SK-N-SH (cell line): ENCODE results near the gene CSHL1.

Source experiments
- CTCF ChIP-seq: fragments of 200-600 bp; sonication (generic); IDR thresholded peaks from 2 replicates; pipeline ENCODE4 v1.6.1; 2017; ENCODE audit warnings: antibody characterized with exemption, mild to moderate bottlenecking, moderate library complexity
- EP300 ChIP-seq, 2 experiments: IDR thresholded peaks; 2 replicates each; pipeline versions ENCODE4 v1.4.0 to v1.6.1; 2012; ENCODE audit warnings: borderline replicate concordance in 1 of 2, low read depth in 1 of 2, low read length in 1 of 2
- RAD21 ChIP-seq: IDR thresholded peaks from 2 replicates; pipeline ENCODE4 v1.6.1; 2012; ENCODE audit warnings: mild to moderate bottlenecking, low read length

- TF ChIP-seq EP300 (IDR thresholded peaks at IDR 0.05; ENCODE audit: borderline replicate concordance in 1 of 2, low read depth in 1 of 2, low read length in 1 of 2) (no peak), RAD21 (no peak), CTCF (no peak)
Observed at GRCh38 chr17:63925615-63926014, 14.6 kb upstream of the CSHL1 start.
